HepG2 (cell line): Measurements from ENCODE around the gene OTUD4. TPM values are rescaled to one million over a fixed set of nuclear protein-coding genes. Genes with fewer than 3 reads are reported as not detected.

Experiments
- ATAC-seq: fragments of 200-7000 bp; cut with Tn5 transposase; 3 replicates; pipeline ENCODE4 v1.9.1; 2020; ENCODE audit warnings: mild to moderate bottlenecking, moderate library complexity
- BruUV-seq: library from RNA; stranded (reverse); fragments of 400-500 nt; replicated peaks from 2 replicates; lab custom pipeline; 2021; lab: Mats Ljungman, UMichigan
- CTCF ChIA-PET: fragments of 300-600 bp; formaldehyde crosslinking; extraction: SDS; loops from one replicate; lab custom pipeline; 2021; ENCODE audit warnings: low total read pairs, inconsistent platforms, low intra/inter-chr PET ratio; lab: Yijun Ruan, JAX
- POLR2A ChIA-PET: fragments of 350-600 bp; sonication (Branson Sonifier 250); formaldehyde crosslinking; loops from one replicate; lab custom pipeline; 2020; ENCODE audit warnings: antibody characterized with exemption, inconsistent platforms; lab: Yijun Ruan, JAX
- DNase-seq: peaks from one replicate; pipeline ENCODE4 v3.0.0-alpha.2; 2015; ENCODE audit warnings: low spot score
- FAIRE-seq: peaks from 3 replicates; lab custom pipeline; 2011; peaks lifted over from hg19 to GRCh38; lab: Jason Lieb, UNC
- H2AFZ ChIP-seq: one replicate; pipeline ENCODE4 v1.6.1; 2011; ENCODE audit warnings: low read length, inconsistent platforms
- H3K27ac ChIP-seq: fragments of 300-600 bp; 3 replicates; pipeline ENCODE4 v1.8.0; 2011; ENCODE audit warnings: mixed run types, mild to moderate bottlenecking, mixed read lengths, low read length, inconsistent platforms; ENCODE audit not compliant: insufficient read depth; ENCODE audit errors: extremely low read length
- H3K27me3 ChIP-seq, 2 experiments: fragments of 200-600 bp in 1 of 2; 2 replicates in 1 of 2; 3 replicates in 1 of 2; pipeline versions ENCODE4 v1.6.0 to v1.8.0; 2011; ENCODE audit warnings: low read length in 2 of 2, mild to moderate bottlenecking in 2 of 2, moderate library complexity in 2 of 2, inconsistent platforms in 1 of 2; ENCODE audit not compliant: insufficient read depth in 2 of 2, control insufficient read depth in 1 of 2
- H3K36me3 ChIP-seq, 2 experiments: fragments of 200-600 bp in 1 of 2; replicated peaks in 1 of 2; 2 replicates in 1 of 2; 3 replicates in 1 of 2; pipeline versions ENCODE4 v1.5.1 to v1.8.0; 2011; ENCODE audit warnings: low read length in 2 of 2, inconsistent platforms in 1 of 2; ENCODE audit not compliant: insufficient read depth in 2 of 2, control insufficient read depth in 1 of 2
- H3K4me1 ChIP-seq: 2 replicates; pipeline ENCODE4 v1.5.1; 2012; ENCODE audit warnings: low read length, inconsistent platforms; ENCODE audit not compliant: insufficient read depth
- H3K4me2 ChIP-seq: 2 replicates; pipeline ENCODE4 v1.6.0; 2011; ENCODE audit warnings: low read depth, low read length, inconsistent platforms
- H3K4me3 ChIP-seq, 3 experiments: fragments of 200-600 bp in 1 of 3; sonication (generic), shearing (Covaris generic) in 1 of 3; replicated peaks in 1 of 3; 2 replicates each; pipeline ENCODE4 v1.5.1; 2011 to 2016; ENCODE audit warnings: low read length in 3 of 3, inconsistent platforms in 2 of 3, low read depth in 2 of 3, mild to moderate bottlenecking in 2 of 3, control low read depth in 1 of 3, mixed read lengths in 1 of 3; ENCODE audit not compliant: insufficient read depth in 1 of 3
- H3K79me2 ChIP-seq: one replicate; pipeline ENCODE4 v1.6.1; 2011; ENCODE audit warnings: low read length, inconsistent platforms; ENCODE audit not compliant: insufficient read depth
- H3K9ac ChIP-seq: 2 replicates; pipeline ENCODE4 v1.6.0; 2011; ENCODE audit warnings: mild to moderate bottlenecking, low read depth, low read length, inconsistent platforms; ENCODE audit not compliant: insufficient read depth
- H3K9me3 ChIP-seq: 2 replicates; pipeline ENCODE4 v1.5.1; 2012; ENCODE audit warnings: mild to moderate bottlenecking, low read length
- H4K20me1 ChIP-seq: 2 replicates; pipeline ENCODE4 v1.6.0; 2011; ENCODE audit warnings: inconsistent platforms, mild to moderate bottlenecking, low read length, moderate library complexity; ENCODE audit not compliant: insufficient read depth
- ATF4 ChIP-seq, 2 experiments: fragments of 450-650 bp in 1 of 2; sonication (generic) in 1 of 2; formaldehyde crosslinking; IDR thresholded peaks; 2 replicates each; pipeline versions ENCODE4 v1.5.0 to v1.8.0; 2020 to 2022; ENCODE audit warnings: mild to moderate bottlenecking in 1 of 2, missing genetic modification reagents in 1 of 2
- ATF6 ChIP-seq: sonication (generic); formaldehyde crosslinking; conservative IDR thresholded peaks from 2 replicates; pipeline ENCODE4 v1.4.0; 2020; ENCODE audit warnings: missing genetic modification reagents
- CSRNP2 ChIP-seq: sonication (generic); formaldehyde crosslinking; conservative IDR thresholded peaks from 2 replicates; pipeline ENCODE4 v1.8.0; 2022; ENCODE audit warnings: low read depth, missing genetic modification reagents
- HINFP ChIP-seq: sonication (generic); formaldehyde crosslinking; IDR thresholded peaks from 2 replicates; pipeline ENCODE4 v1.4.0; 2020; ENCODE audit warnings: low read depth, mild to moderate bottlenecking, missing genetic modification reagents
- ZNF616 ChIP-seq: sonication (generic); formaldehyde crosslinking; IDR thresholded peaks from 2 replicates; pipeline ENCODE4 v1.5.0; 2020; ENCODE audit warnings: low read depth, mild to moderate bottlenecking, missing genetic modification reagents
- WGBS: methylation state at CpG from one replicate; pipeline ENCODE4 v1.1.6; 2017; ENCODE audit warnings: low lambda C conversion rate; 5-methylcytosine and 5-hydroxymethylcytosine counted together
- in situ Hi-C: cut with HindIII; loops from 2 replicates; pipeline ENCODE4 v1.10.0; 2017; ENCODE audit warnings: low pct_unique_long_range_greater_than_20kb; ENCODE audit not compliant: extremely low pct_ligation_motif_present
- intact Hi-C: fragments of 100-400 bp; cut with micrococcal nuclease; formaldehyde crosslinking; loops from one replicate; pipeline ENCODE4 v1.10.0; 2022; ENCODE audit not compliant: unreplicated experiment
- polyA plus RNA-seq, 8 experiments: library from polyadenylated mRNA; depleted of rRNA in 3 of 8; stranded (reverse) in 7 of 8; unstranded in 1 of 8; fragments of >200 nt; fragmentation: Illumina TruSeq in 4 of 8; extraction: Trizol in 4 of 8; gene quantifications; 2 replicates each; pipeline versions ENCODE4 v1.2.1 to v1.2.3, GENCODE V29; 2011 to 2016; ENCODE audit warnings: low read depth in 4 of 8, missing spikeins in 1 of 8, mixed read lengths in 1 of 8; ENCODE audit not compliant: insufficient read depth in 1 of 8
- total RNA-seq, 5 experiments: library from RNA; depleted of rRNA; stranded (reverse); fragments of >200 nt; fragmentation: Illumina TruSeq; extraction: Trizol; gene quantifications; 2 replicates each; pipeline ENCODE4 v1.2.3, GENCODE V29; 2016; ENCODE audit warnings: low read depth in 1 of 5

The OTUD4 gene
- total and polyA plus RNA-seq, 2 of the 13 experiments (the other 11 are each of a cell fraction or from before 2014, with no cell fraction given) = 16.1 to 18.0 TPM

GRCh38 chr4:145195167-145195952, 15.0 kb upstream of the OTUD4 start:
- no peaks in the 10 kb centered on the region for H4K20me1 ChIP-seq
- H3K9ac ChIP-seq = no peak overlapping the region
- H3K36me3 ChIP-seq = no peaks in the 10 kb centered on the region
- WGBS = 13% methylated on average over 3 of the region's 3 CpGs
- FAIRE-seq (no peak), ATAC-seq (no peak), DNase-seq (no peak)
- no peak for TF ChIP-seq CSRNP2 (CRISPR knock-in tag)
- TF ChIP-seq ZNF616 (CRISPR knock-in tag) = no peak
- TF ChIP-seq ATF4 (CRISPR knock-in tag; IDR thresholded peaks at IDR 0.05) = no peak
- no peak for TF ChIP-seq ATF6
- no peak for TF ChIP-seq HINFP (CRISPR knock-in tag)
- intact Hi-C loops = no loop called here
- in situ Hi-C loops = no loop called here
- CTCF ChIA-PET = no interaction called here
- no peak overlapping the region for H3K27ac ChIP-seq
- no peak overlapping the region for H3K4me3 ChIP-seq
- H3K4me1 ChIP-seq = no peaks in the 10 kb centered on the region
- no peak overlapping the region for H3K4me2 ChIP-seq
- POLR2A ChIA-PET = interaction anchor here (0.7 kb wide), 1 partner anchor 525 kb away, joined by 3 read pairs; no protein-coding TSS in a partner anchor
- H3K27me3 ChIP-seq = no peaks in the 10 kb centered on the region
- H2AFZ ChIP-seq = no peak overlapping the region
- BruUV-seq = no TSS peak
- no peaks in the 10 kb centered on the region for H3K79me2 ChIP-seq
- H3K9me3 ChIP-seq = no peaks in the 10 kb centered on the region
